Central memory CD8-positive, alpha-beta T cell (primary cell): ENCODE data around the gene SP7.
"Not testable (repeated sequence)": the region's sequence is repeated elsewhere in the genome, so short reads cannot be mapped to it uniquely, and the experiment has no call there.

Experiments
- ATAC-seq: fragments of 150-1000 bp; cut with Tn5 transposase; replicated peaks from 2 replicates; pipeline ENCODE4 v1.10.0; 2022; ENCODE audit warnings: mild to moderate bottlenecking, moderate FRiP score, moderate number of reproducible peaks; ENCODE audit not compliant: poor library complexity, severe bottlenecking; ENCODE audit errors: extremely low read depth
- DNase-seq, 2 donors: peaks; one replicate each; pipeline ENCODE4 v3.0.0; 2021; ENCODE audit warnings: low spot score in 2 of 2
- H3K27ac Mint-ChIP-seq: one replicate; pipeline ENCODE4 v1.8.0; 2022; ENCODE audit warnings: low read depth, mild to moderate bottlenecking, moderate library complexity, mixed read lengths
- H3K27me3 Mint-ChIP-seq: one replicate; pipeline ENCODE4 v1.8.0; 2022; ENCODE audit warnings: mixed read lengths
- H3K36me3 Mint-ChIP-seq: one replicate; pipeline ENCODE4 v1.8.0; 2022; ENCODE audit warnings: mild to moderate bottlenecking, moderate library complexity, mixed read lengths; ENCODE audit not compliant: insufficient read depth
- H3K4me1 Mint-ChIP-seq: one replicate; pipeline ENCODE4 v1.8.0; 2022; ENCODE audit warnings: mixed read lengths
- H3K4me3 Mint-ChIP-seq: one replicate; pipeline ENCODE4 v1.8.0; 2022; ENCODE audit warnings: mild to moderate bottlenecking, moderate library complexity, mixed read lengths
- H3K9me3 Mint-ChIP-seq: one replicate; pipeline ENCODE4 v1.8.0; 2022; ENCODE audit warnings: mixed read lengths

Gene SP7

DNA sequence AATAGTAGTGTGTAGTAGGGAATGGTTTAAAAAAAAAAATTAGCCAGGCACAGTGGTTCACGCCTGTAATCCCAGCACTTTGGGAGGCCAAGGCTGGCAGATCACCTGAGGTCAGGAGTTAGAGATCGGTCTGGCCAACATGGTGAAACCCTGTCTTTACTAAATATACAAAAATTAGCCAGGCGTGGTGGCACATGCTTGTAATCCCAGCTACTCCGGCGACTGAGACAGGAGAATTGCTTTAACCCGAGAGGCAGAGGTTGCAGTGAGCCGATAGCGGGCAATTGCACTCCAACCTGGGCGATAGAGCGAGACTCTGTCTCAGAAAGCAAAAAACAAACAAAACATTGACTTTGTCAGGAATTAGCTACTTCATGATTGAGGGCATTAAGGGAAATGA is 39.0 kb downstream of the SP7 start:
- H3K27me3 Mint-ChIP-seq, DNase-seq, ATAC-seq, H3K27ac Mint-ChIP-seq, H3K9me3 Mint-ChIP-seq: not testable (repeated sequence)
- H3K36me3 Mint-ChIP-seq: peaks cover 31% of the 10 kb centered on the region
- H3K4me3 Mint-ChIP-seq: peak overlapping the region; percentile 98
- H3K4me1 Mint-ChIP-seq: peaks cover 55% of the 10 kb centered on the region

DNA sequence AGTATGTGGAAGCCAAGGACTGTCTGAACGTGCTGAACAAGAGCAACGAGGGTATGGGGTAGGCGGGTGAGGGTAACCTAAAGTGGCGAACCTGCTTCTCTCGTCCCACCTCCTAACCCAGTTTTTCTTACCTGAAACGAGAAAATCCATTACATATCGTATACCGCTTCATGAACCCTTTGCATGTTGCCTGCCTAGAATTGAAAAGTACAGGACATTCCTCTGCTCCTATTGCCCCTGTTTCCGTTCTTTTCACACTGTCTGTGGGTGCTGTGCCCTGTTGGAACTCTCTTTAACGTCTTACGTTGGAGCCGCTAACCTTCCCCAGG is 40.3 kb downstream of the SP7 start:
- ATAC-seq (peak; percentile 1), DNase-seq (no peak)
- H3K9me3 Mint-ChIP-seq: no peaks in the 10 kb centered on the region
- H3K27me3 Mint-ChIP-seq: no peaks in the 10 kb centered on the region
- peak overlapping the region; percentile 98 for H3K4me3 Mint-ChIP-seq
- H3K27ac Mint-ChIP-seq: peak overlapping the region; percentile 97
- peaks cover 46% of the 10 kb centered on the region for H3K4me1 Mint-ChIP-seq
- peaks cover 27% of the 10 kb centered on the region for H3K36me3 Mint-ChIP-seq

DNA sequence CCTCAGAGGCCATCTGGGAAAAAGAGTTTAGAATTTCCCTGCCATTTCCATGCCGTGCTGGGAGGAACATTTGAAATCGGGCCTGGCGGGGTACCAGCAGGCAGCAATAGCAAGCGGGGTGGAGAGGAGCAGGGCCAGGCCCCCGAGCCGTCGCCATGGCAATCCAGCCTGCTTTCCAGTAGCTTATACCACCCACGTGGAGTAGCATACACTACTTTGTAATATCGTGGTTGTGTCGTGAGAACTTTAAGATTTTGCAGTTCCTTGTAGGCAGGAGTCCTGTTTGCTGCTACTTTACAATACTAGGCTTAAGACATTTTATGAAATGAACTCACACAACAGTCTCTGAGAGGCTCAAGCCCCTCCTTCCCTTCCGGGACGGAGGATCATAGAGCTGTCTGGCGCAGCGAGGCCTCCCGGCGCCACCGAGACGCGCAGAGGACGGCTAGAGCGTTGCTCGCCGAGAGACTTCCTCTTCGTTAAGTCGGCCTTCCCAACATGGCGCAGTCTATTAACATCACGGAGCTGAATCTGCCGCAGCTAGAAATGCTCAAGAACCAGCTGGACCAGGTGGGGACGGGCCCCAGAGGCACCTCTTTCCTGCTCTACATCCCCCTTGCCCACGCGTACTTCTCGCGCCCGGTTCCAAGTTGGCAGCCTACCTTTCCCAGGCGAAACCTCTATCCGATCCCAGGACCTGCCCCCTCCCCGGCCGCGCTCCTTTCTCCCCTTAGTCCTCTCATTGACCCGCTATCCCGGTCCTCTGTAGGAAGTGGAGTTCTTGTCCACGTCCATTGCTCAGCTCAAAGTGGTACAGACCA is 40.9 kb downstream of the SP7 start, which contains the start of gene PFDN5:
Gene PFDN5, plus strand, starts transcription at position 473 of the 821 bp plus-strand sequence. Its CDS starts 26 bp downstream, at position 499.
- Mint-ChIP-seq H3K9me3 (no peaks in the 10 kb centered on the region), H3K4me3 (peak within 1 kb of the TSS; percentile 98), H3K36me3 (peaks cover 23% of the 10 kb centered on the region), H3K27me3 (no peaks in the 10 kb centered on the region), H3K4me1 (peaks cover 40% of the 10 kb centered on the region), H3K27ac (peak within 1 kb of the TSS; percentile 97)
- DNase-seq: peak; percentile 74 to 84
- peak; percentile 95 for ATAC-seq

DNA sequence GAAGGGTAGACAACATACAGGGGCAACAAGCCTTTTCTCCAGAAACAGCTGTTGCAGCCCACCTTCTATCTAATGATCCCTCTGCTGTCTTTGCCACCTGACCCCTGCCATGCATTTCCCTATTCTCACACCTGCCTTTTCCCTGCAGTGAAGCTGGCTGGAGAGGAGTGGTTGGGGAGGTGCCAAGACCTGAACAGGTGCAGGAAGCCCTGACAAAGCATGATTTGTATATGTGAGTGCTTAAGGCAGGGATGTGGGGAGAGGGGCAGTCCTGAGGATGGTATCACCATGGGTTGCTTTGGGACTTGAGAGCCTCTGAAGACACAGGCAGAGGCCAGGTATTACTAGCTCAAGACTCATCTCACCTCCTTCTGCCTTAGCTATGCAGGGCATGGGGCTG is 43.7 kb downstream of the SP7 start:
- H3K36me3 Mint-ChIP-seq: peaks cover 16% of the 10 kb centered on the region
- peaks cover 26% of the 10 kb centered on the region for H3K4me1 Mint-ChIP-seq
- ATAC-seq: no peak
- H3K27me3 Mint-ChIP-seq: no peaks in the 10 kb centered on the region
- DNase-seq: no peak
- no peaks in the 10 kb centered on the region for H3K9me3 Mint-ChIP-seq
- no peak overlapping the region for H3K27ac Mint-ChIP-seq
- H3K4me3 Mint-ChIP-seq: no peak overlapping the region

DNA sequence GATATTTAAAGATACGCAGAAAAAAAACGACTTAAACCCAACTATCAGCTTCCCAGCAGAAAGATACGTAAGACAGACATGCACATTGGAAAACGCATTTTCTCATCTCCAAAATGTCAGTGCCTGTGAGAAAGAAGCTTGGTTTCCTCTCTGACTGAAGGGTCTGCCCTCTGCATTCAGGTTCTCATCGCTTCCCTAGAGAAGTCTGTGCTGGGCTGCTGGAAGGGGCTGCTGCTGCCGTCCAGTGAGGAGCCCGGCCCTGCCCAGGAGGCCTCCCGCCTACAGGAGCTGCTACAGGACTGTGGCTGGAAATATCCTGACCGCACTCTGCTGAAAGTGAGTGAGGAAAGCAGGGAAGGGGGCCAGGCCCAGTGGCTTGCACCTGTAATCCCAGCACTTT is 45.5 kb downstream of the SP7 start:
- DNase-seq: no peak
- no peak for ATAC-seq
- Mint-ChIP-seq H3K9me3 (no peaks in the 10 kb centered on the region), H3K27ac (no peak overlapping the region), H3K4me1 (peaks cover 9% of the 10 kb centered on the region), H3K36me3 (peaks cover 12% of the 10 kb centered on the region), H3K4me3 (no peak overlapping the region), H3K27me3 (no peaks in the 10 kb centered on the region)

DNA sequence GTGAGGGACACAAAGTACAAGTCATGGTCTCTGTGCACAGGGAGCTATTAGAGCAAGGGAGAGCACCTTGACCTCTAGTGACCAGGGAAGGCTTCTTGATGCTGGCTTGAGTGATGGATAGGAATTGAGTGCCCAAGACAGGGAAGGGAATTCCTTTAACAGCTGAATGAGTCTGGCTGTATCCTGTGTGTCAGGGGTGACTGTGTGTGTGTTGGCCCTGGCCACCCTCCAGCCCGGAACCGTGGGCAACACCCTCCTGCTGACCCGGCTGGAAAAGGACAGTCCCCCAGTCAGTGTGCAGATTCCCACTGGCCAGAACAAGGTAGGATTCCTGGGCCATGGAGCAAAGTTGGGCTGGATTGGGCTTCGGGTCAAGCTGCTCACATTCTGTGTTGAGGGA is 46.3 kb downstream of the SP7 start:
- H3K27ac Mint-ChIP-seq: no peak overlapping the region
- H3K4me3 Mint-ChIP-seq: no peak overlapping the region

DNA sequence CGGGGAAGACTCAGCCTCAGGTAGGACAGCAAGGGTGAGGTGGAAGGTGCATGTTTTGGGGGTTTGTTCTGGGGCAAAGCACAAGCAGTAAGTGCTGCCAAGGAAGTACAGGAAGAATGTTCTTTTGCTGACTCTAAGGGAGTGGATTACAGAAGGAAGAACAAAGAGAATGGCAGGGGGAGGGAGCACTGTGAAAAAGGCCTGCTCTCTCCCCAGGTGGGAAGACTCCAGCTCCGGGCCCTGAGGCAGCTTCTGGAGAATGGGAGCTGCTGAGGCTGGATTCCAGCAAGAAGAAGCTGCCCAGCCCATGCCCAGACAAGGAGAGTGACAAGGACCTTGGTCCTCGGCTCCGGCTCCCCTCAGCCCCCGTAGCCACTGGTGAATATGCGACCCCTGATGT is 47.8 kb downstream of the SP7 start:
- H3K36me3 Mint-ChIP-seq: peaks cover 8% of the 10 kb centered on the region
- no peak for ATAC-seq
- H3K4me3 Mint-ChIP-seq: no peak overlapping the region
- DNase-seq: no peak
- H3K9me3 Mint-ChIP-seq: no peaks in the 10 kb centered on the region
- H3K4me1 Mint-ChIP-seq: peaks cover 9% of the 10 kb centered on the region
- peak overlapping the region; percentile 65 for H3K27ac Mint-ChIP-seq
- H3K27me3 Mint-ChIP-seq: no peaks in the 10 kb centered on the region

More for the DNA sequence above, 46.3 kb downstream of the SP7 start:
- peaks cover 9% of the 10 kb centered on the region for H3K4me1 Mint-ChIP-seq
- peaks cover 7% of the 10 kb centered on the region for H3K36me3 Mint-ChIP-seq
- no peaks in the 10 kb centered on the region for H3K9me3 Mint-ChIP-seq
- DNase-seq (no peak), ATAC-seq (no peak)
- no peaks in the 10 kb centered on the region for H3K27me3 Mint-ChIP-seq

DNA sequence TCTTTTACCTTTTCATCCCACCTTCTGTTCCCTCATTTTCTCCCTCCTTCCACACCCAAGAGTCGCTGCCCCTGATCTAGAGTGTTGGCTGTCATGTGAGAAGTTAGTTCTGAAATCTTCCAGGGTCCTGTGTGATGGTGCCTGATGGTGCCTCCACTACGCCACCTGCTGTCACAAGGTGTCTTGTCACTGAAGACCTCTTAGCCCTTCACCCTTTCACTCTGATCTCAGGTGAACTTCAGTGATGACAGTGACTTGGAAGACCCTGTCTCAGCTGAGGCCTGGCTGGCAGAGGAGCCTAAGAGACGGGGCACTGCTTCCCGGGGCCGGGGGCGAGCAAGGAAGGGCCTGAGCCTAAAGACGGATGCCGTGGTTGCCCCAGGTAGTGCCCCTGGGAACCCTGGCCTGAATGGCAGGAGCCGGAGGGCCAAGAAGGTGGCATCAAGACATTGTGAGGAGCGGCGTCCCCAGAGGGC is 48.4 kb downstream of the SP7 start:
- Mint-ChIP-seq H3K27me3 (no peaks in the 10 kb centered on the region), H3K36me3 (peaks cover 5% of the 10 kb centered on the region), H3K4me1 (peaks cover 9% of the 10 kb centered on the region), H3K9me3 (no peaks in the 10 kb centered on the region), H3K4me3 (no peak overlapping the region), H3K27ac (peak overlapping the region; percentile 65)
- ATAC-seq (peak; percentile 83), DNase-seq (peak; percentile 47 to 62)

DNA sequence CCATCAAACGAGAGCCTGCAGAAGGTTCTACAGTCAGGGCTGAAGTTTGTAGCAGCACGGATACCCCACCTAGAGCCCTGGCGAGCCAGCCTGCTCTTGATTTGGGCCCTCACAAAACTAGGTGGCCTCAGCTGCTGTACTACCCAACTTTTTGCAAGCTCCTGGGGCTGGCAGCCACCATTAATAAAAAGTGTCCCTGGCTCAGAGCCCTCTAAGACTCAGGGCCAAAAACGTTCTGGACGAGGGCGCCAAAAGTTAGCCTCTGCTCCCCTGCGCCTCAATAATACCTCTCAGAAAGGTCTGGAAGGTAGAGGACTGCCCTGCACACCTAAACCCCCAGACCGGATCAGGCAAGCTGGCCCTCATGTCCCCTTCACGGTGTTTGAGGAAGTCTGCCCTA is 49.7 kb downstream of the SP7 start:
- H3K4me1 Mint-ChIP-seq: peaks cover 9% of the 10 kb centered on the region
- no peak overlapping the region for H3K4me3 Mint-ChIP-seq
- ATAC-seq (no peak), DNase-seq (no peak)
- no peak overlapping the region for H3K27ac Mint-ChIP-seq
- H3K9me3 Mint-ChIP-seq: no peaks in the 10 kb centered on the region
- peaks cover 5% of the 10 kb centered on the region for H3K36me3 Mint-ChIP-seq
- H3K27me3 Mint-ChIP-seq: no peaks in the 10 kb centered on the region

DNA sequence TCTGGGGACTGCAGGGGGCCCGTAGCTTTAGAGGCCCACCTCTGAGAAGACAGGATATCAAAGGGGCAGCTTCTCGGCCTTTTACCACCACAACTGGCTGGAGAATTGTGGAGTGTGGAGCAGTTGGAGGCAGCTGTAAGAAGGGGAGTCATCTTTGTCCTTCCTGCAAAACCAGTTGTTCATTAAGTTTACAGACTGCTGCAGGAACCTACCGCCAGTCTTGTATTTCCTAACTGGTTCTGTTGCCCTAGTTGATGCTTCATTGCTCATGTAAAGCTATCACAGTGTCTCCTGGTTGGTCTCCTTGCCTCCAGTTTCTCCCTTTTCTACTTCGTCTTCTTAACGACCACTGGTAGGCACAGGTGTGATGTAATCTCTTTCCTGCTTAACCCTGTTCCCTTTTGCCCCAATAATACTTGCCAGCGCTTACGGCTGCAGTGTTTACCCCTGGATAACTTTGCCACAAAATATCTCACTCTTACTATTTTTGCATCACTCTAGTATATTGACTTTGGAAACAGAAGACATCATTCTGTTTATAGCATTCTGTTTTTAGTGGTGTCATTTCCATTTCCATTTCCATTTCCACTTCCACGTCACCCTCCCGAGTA is 56.2 kb downstream of the SP7 start:
- Mint-ChIP-seq H3K4me1 (no peaks in the 10 kb centered on the region), H3K27me3 (no peaks in the 10 kb centered on the region), H3K4me3 (no peak overlapping the region), H3K36me3 (peaks cover 3% of the 10 kb centered on the region), H3K27ac (no peak overlapping the region), H3K9me3 (no peaks in the 10 kb centered on the region)
- no peak for DNase-seq
- no peak for ATAC-seq

DNA sequence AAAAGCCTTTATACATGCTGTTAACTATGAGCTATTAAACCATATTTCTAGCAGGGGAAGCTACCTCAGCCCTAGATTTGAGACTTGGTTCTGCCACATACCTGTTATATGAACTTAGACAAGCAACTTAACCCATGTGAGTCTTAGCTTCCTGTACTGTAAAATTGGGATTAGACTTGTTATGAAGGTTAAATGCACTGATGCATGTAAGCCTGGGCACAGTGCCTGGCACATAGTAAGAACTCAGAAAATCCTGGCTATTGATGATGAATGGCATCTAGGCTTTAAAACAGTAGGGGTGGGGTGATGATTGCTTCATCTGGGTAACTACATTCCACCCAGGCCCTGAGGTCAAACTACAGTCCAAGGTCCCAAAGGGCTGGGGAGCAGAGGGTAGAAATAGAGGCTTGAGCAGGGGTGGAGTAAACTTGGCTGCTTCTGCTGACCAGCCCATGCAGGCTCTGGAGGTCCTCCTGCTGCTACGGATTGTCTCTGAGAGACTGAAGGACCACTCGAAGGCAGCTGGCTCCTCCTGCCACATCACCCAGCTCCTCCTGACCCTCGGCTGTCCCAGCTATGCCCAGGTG is 56.8 kb downstream of the SP7 start:
- H3K27me3 Mint-ChIP-seq: no peaks in the 10 kb centered on the region
- H3K4me3 Mint-ChIP-seq: no peak overlapping the region
- H3K9me3 Mint-ChIP-seq: no peaks in the 10 kb centered on the region
- H3K36me3 Mint-ChIP-seq: peaks cover 2% of the 10 kb centered on the region
- no peak for DNase-seq
- H3K27ac Mint-ChIP-seq: no peak overlapping the region
- no peak for ATAC-seq
- no peaks in the 10 kb centered on the region for H3K4me1 Mint-ChIP-seq

DNA sequence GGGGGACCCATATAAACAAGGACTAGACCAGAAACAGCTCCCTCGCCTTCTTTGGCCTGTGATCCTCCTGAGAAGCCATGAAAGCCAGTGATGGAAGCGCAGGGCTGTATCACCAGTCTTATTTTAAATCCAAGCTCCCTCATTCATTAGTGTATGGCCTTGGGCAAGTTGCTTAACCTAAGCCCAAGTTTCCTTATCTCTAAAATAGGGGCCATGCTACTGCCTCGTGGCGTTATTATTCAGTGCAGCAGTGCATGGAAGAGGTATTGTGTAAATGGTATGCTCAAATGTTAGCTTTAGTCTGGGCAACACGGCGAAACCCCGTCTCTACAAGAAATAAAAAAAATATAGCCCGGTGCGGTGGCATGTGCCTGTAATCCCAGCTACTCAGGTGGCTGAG is 58.2 kb downstream of the SP7 start:
- H3K36me3 Mint-ChIP-seq: peaks cover 2% of the 10 kb centered on the region
- no peak overlapping the region for H3K27ac Mint-ChIP-seq
- no peak overlapping the region for H3K4me3 Mint-ChIP-seq
- H3K4me1 Mint-ChIP-seq: no peaks in the 10 kb centered on the region
- DNase-seq (no peak), ATAC-seq (no peak)
- no peaks in the 10 kb centered on the region for H3K27me3 Mint-ChIP-seq
- H3K9me3 Mint-ChIP-seq: no peaks in the 10 kb centered on the region
